Measurements from ENCODE around the gene HTR5A. TPM values are rescaled to one million over a fixed set of nuclear protein-coding genes. Genes with fewer than 3 reads are reported as not detected.
A peak's percentile ranks its signal among the peaks of the same experiment; 100 is the strongest.
"Not testable (repeated sequence)": the region's sequence is repeated elsewhere in the genome, so short reads cannot be mapped to it uniquely, and the experiment has no call there.

HTR5A gene
- not detected for total RNA-seq
- not detected for polyA plus RNA-seq

- H3K4me1 Mint-ChIP-seq, result no peaks in the 10 kb centered on the region
- ChIA-PET CTCF (no interaction called here), POLR2A (no interaction called here)
- Histone ChIP-seq H3K36me3 (ENCODE audit: insufficient read depth, low read length) (no peaks in the 10 kb centered on the region), H3K9me3 (ENCODE audit: low read length) (no peaks in the 10 kb centered on the region), H3K27ac (ENCODE audit: low read depth, low read length) (no peak within 1 kb of the TSS), H3K4me3 (ENCODE audit: low read length) (no peak within 1 kb of the TSS), H3K27me3 (ENCODE audit: insufficient read depth, low read length, poor library complexity, severe bottlenecking) (no peaks in the 10 kb centered on the region), H3K4me1 (ENCODE audit: insufficient read depth, low read length) (no peaks in the 10 kb centered on the region)
- no peak within 1 kb of the TSS for H3K27ac Mint-ChIP-seq
- peaks cover 0 to 4% (median 0%) of the 10 kb centered on the region in 5 donors for H3K9me3 Mint-ChIP-seq
- H3K4me3 Mint-ChIP-seq, result no peak within 1 kb of the TSS
- DNase-seq, result peak; percentile 54 to 79 (median 67)
- H3K36me3 Mint-ChIP-seq, result no peaks in the 10 kb centered on the region
- peaks cover 23 to 72% of the 10 kb centered on the region in 2 donors for H3K27me3 Mint-ChIP-seq
Measured at GRCh38 chr7:155069992-155070751, at the start of gene HTR5A. Gene HTR5A (plus strand): TSS chr7:155070324. CDS start chr7:155070900, 576 bp downstream.

GRCh38 chr7:155020996-155021395 lies 49.1 kb upstream of the HTR5A start:
- Histone ChIP-seq H3K27me3 (ENCODE audit: insufficient read depth, low read length, poor library complexity, severe bottlenecking) (no peaks in the 10 kb centered on the region), H3K36me3 (ENCODE audit: insufficient read depth, low read length) (no peaks in the 10 kb centered on the region), H3K27ac (ENCODE audit: low read depth, low read length) (no peak overlapping the region), H3K4me1 (ENCODE audit: insufficient read depth, low read length) (no peaks in the 10 kb centered on the region), H3K4me3 (ENCODE audit: low read length) (no peak overlapping the region), H3K9me3 (ENCODE audit: low read length) (no peaks in the 10 kb centered on the region)
- Mint-ChIP-seq H3K4me1 (no peaks in the 10 kb centered on the region), H3K27ac (no peak overlapping the region), H3K9me3 (no peaks in the 10 kb centered on the region), H3K4me3 (no peak overlapping the region), H3K27me3 (peaks cover 7 to 15% of the 10 kb centered on the region in 2 donors), H3K36me3 (peaks cover 0 to 1% (median 0%) of the 10 kb centered on the region in 3 donors)
- POLR2A ChIA-PET, result no interaction called here
- no peak for DNase-seq
- CTCF ChIA-PET, result interaction anchor here (4.3 kb wide), 1 partner anchor 12 kb away, joined by 24 read pairs; no protein-coding TSS in a partner anchor

GRCh38 chr7:155021699-155022145 lies 48.4 kb upstream of the HTR5A start:
- no peak overlapping the region for H3K27ac ChIP-seq (ENCODE audit: low read depth, low read length)
- ChIA-PET POLR2A (no interaction called here), CTCF (interaction anchor here (4.3 kb wide), 1 partner anchor 12 kb away, joined by 24 read pairs; no protein-coding TSS in a partner anchor)
- Mint-ChIP-seq H3K4me1 (no peaks in the 10 kb centered on the region), H3K27me3 (peaks cover 7 to 15% of the 10 kb centered on the region in 2 donors), H3K4me3 (no peak overlapping the region), H3K27ac (no peak overlapping the region), H3K36me3 (peaks cover 0 to 1% (median 0%) of the 10 kb centered on the region in 3 donors), H3K9me3 (no peaks in the 10 kb centered on the region)
- H3K9me3 ChIP-seq (ENCODE audit: low read length), result no peaks in the 10 kb centered on the region
- H3K4me1 ChIP-seq (ENCODE audit: insufficient read depth, low read length), result no peaks in the 10 kb centered on the region
- no peak for DNase-seq
- no peak overlapping the region for H3K4me3 ChIP-seq (ENCODE audit: low read length)
- H3K27me3 ChIP-seq (ENCODE audit: insufficient read depth, low read length, poor library complexity, severe bottlenecking), result no peaks in the 10 kb centered on the region
- H3K36me3 ChIP-seq (ENCODE audit: insufficient read depth, low read length), result no peaks in the 10 kb centered on the region

DNA sequence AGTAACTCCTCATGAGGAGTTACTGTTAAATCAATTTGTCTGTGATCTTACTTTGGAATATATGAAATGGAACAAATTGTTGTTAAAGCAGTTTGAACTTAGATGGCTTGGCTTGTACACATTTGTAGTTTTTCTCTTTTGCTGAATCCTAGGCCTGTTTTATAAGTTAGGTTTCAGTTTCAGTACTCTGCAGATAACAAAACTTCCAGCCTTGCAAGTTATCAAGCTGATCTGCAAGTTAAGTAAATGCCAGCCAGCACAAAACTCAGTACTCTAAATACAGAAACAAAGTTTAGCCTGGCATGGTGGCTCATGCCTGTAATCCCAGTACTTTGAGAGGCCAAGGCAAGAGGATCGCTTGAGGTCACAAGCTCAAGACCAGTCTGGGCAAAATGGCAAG lies 42.2 kb upstream of the HTR5A start:
- H3K9me3 ChIP-seq (ENCODE audit: low read length), result no peaks in the 10 kb centered on the region
- Mint-ChIP-seq H3K27me3 (peaks cover 7 to 24% of the 10 kb centered on the region in 2 donors), H3K4me3 (no peak overlapping the region), H3K9me3 (peaks cover 0 to 3% (median 0%) of the 10 kb centered on the region in 5 donors), H3K4me1 (no peaks in the 10 kb centered on the region), H3K27ac (no peak overlapping the region), H3K36me3 (peaks cover 0 to 1% (median 0%) of the 10 kb centered on the region in 3 donors)
- CTCF ChIA-PET, result no interaction called here
- H3K4me3 ChIP-seq (ENCODE audit: low read length), result no peak overlapping the region
- no peak for DNase-seq
- H3K27me3 ChIP-seq (ENCODE audit: insufficient read depth, low read length, poor library complexity, severe bottlenecking), result no peaks in the 10 kb centered on the region
- no peak overlapping the region for H3K27ac ChIP-seq (ENCODE audit: low read depth, low read length)
- H3K4me1 ChIP-seq (ENCODE audit: insufficient read depth, low read length), result no peaks in the 10 kb centered on the region
- H3K36me3 ChIP-seq (ENCODE audit: insufficient read depth, low read length), result no peaks in the 10 kb centered on the region
- POLR2A ChIA-PET, result no interaction called here

GRCh38 chr7:155032978-155033377 lies 37.1 kb upstream of the HTR5A start:
- Histone ChIP-seq H3K4me1 (ENCODE audit: insufficient read depth, low read length) (no peaks in the 10 kb centered on the region), H3K36me3 (ENCODE audit: insufficient read depth, low read length) (no peaks in the 10 kb centered on the region), H3K27ac (ENCODE audit: low read depth, low read length) (no peak overlapping the region), H3K27me3 (ENCODE audit: insufficient read depth, low read length, poor library complexity, severe bottlenecking) (peaks cover 3% of the 10 kb centered on the region), H3K4me3 (ENCODE audit: low read length) (no peak overlapping the region), H3K9me3 (ENCODE audit: low read length) (no peaks in the 10 kb centered on the region)
- Mint-ChIP-seq H3K27ac (no peak overlapping the region), H3K36me3 (no peaks in the 10 kb centered on the region), H3K9me3 (peaks cover 0 to 3% (median 0%) of the 10 kb centered on the region in 5 donors), H3K27me3 (peaks cover 9 to 29% of the 10 kb centered on the region in 2 donors), H3K4me3 (no peak overlapping the region), H3K4me1 (no peaks in the 10 kb centered on the region)
- ChIA-PET POLR2A (no interaction called here), CTCF (no interaction called here)
- DNase-seq, result no peak

- H3K4me3 ChIP-seq (ENCODE audit: low read length); POLR2A ChIA-PET; H3K27ac Mint-ChIP-seq; H3K4me3 Mint-ChIP-seq; H3K27me3 ChIP-seq (ENCODE audit: insufficient read depth, low read length, poor library complexity, severe bottlenecking); H3K9me3 ChIP-seq (ENCODE audit: low read length); H3K9me3 Mint-ChIP-seq; H3K27ac ChIP-seq (ENCODE audit: low read depth, low read length); CTCF ChIA-PET; H3K4me1 ChIP-seq (ENCODE audit: insufficient read depth, low read length); DNase-seq; H3K36me3 Mint-ChIP-seq; H3K4me1 Mint-ChIP-seq; H3K36me3 ChIP-seq (ENCODE audit: insufficient read depth, low read length): not testable (repeated sequence)
- peaks cover 17 to 37% of the 10 kb centered on the region in 2 donors for H3K27me3 Mint-ChIP-seq
Measured at GRCh38 chr7:155034495-155034894, 35.6 kb upstream of the HTR5A start.

DNA sequence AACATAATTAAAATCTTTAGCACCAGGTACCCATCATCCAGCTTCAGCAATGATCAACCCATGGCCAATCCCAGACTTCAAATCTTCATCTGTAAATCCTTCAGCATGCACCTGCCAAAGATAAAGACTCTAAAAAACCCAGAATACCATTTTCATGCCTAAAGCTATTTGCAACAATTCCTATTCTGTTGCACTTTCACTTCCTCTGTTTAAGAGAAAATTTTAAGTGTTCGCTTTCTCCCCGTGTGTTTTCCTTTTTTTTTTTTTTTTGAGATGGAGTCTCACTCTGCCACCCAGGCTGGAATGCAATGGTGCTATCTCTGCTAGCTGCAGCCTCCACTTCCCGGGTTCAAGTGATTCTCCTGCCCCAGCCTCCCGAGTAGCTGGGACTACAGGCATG lies 31.8 kb upstream of the HTR5A start:
- no peaks in the 10 kb centered on the region for H3K36me3 Mint-ChIP-seq
- H3K27ac Mint-ChIP-seq, result no peak overlapping the region
- H3K9me3 Mint-ChIP-seq, result peaks cover 0 to 2% (median 0%) of the 10 kb centered on the region in 5 donors
- POLR2A ChIA-PET, result no interaction called here
- Histone ChIP-seq H3K36me3 (ENCODE audit: insufficient read depth, low read length) (no peaks in the 10 kb centered on the region), H3K27me3 (ENCODE audit: insufficient read depth, low read length, poor library complexity, severe bottlenecking) (peaks cover 9% of the 10 kb centered on the region), H3K27ac (ENCODE audit: low read depth, low read length) (no peak overlapping the region), H3K9me3 (ENCODE audit: low read length) (no peaks in the 10 kb centered on the region), H3K4me1 (ENCODE audit: insufficient read depth, low read length) (no peaks in the 10 kb centered on the region), H3K4me3 (ENCODE audit: low read length) (no peak overlapping the region)
- DNase-seq, result no peak
- CTCF ChIA-PET, result no interaction called here
- H3K27me3 Mint-ChIP-seq, result peaks cover 22 to 54% of the 10 kb centered on the region in 2 donors
- H3K4me1 Mint-ChIP-seq, result no peaks in the 10 kb centered on the region
- no peak overlapping the region for H3K4me3 Mint-ChIP-seq

GRCh38 chr7:155043756-155044155 lies 26.4 kb upstream of the HTR5A start:
- H3K9me3 Mint-ChIP-seq, result peaks cover 0 to 3% (median 0%) of the 10 kb centered on the region in 5 donors
- H3K4me1 ChIP-seq (ENCODE audit: insufficient read depth, low read length), result no peaks in the 10 kb centered on the region
- H3K4me1 Mint-ChIP-seq, result no peaks in the 10 kb centered on the region
- ChIA-PET POLR2A (no interaction called here), CTCF (no interaction called here)
- no peaks in the 10 kb centered on the region for H3K36me3 ChIP-seq (ENCODE audit: insufficient read depth, low read length)
- H3K9me3 ChIP-seq (ENCODE audit: low read length), result no peaks in the 10 kb centered on the region
- peaks cover 5% of the 10 kb centered on the region for H3K27me3 ChIP-seq (ENCODE audit: insufficient read depth, low read length, poor library complexity, severe bottlenecking)
- no peak overlapping the region for H3K4me3 Mint-ChIP-seq
- H3K27ac Mint-ChIP-seq, result peak overlapping the region in 1 of 8 donors; percentile 40
- H3K36me3 Mint-ChIP-seq, result no peaks in the 10 kb centered on the region
- peaks cover 14 to 41% of the 10 kb centered on the region in 2 donors for H3K27me3 Mint-ChIP-seq
- no peak for DNase-seq
- no peak overlapping the region for H3K4me3 ChIP-seq (ENCODE audit: low read length)
- no peak overlapping the region for H3K27ac ChIP-seq (ENCODE audit: low read depth, low read length)

Measured in CD8-positive, alpha-beta memory T cell (primary cell).